ENCODE data around the gene CDH9.

DNA sequence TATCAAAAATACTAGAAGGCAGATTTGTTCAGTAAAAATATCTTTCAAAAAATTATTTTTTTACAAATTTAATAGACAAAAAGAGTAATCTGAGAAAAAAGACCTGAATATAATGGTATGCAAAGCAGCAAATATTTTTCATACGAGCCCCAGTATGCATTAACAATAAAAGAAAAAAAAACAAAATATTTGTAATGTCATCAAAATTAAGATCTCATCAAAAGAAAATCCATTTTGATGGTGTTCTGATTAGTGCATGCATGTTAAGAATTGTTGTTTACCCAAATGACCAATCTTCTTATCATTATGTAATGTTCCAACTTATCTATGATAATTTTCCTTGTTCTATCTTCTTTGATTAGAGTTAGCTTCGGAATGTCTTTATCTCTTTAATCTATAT, 106.1 kb downstream of the CDH9 start:
- TF ChIP-seq, protein P1, sequence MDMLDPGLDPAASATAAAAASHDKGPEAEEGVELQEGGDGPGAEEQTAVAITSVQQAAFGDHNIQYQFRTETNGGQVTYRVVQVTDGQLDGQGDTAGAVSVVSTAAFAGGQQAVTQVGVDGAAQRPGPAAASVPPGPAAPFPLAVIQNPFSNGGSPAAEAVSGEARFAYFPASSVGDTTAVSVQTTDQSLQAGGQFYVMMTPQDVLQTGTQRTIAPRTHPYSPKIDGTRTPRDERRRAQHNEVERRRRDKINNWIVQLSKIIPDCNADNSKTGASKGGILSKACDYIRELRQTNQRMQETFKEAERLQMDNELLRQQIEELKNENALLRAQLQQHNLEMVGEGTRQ (IDR thresholded peaks at IDR 0.05), result no peak
- TF ChIP-seq, protein P2, sequence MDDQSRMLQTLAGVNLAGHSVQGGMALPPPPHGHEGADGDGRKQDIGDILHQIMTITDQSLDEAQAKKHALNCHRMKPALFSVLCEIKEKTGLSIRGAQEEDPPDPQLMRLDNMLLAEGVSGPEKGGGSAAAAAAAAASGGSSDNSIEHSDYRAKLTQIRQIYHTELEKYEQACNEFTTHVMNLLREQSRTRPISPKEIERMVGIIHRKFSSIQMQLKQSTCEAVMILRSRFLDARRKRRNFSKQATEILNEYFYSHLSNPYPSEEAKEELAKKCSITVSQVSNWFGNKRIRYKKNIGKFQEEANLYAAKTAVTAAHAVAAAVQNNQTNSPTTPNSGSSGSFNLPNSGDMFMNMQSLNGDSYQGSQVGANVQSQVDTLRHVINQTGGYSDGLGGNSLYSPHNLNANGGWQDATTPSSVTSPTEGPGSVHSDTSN (IDR thresholded peaks at IDR 0.05), result no peak
- TF ChIP-seq KDM1A (IDR thresholded peaks at IDR 0.05; ENCODE audit: low read depth), result no peak
